Neutrophil (primary cell): ENCODE data around the gene MAU2.
A peak's percentile ranks its signal among the peaks of the same experiment; 100 is the strongest.

Experiments used
- H3K27ac ChIP-seq: fragments of 200-600 bp; sonication (generic); 2 replicates; pipeline ENCODE4 v1.5.1; 2016; ENCODE audit warnings: mild to moderate bottlenecking, moderate library complexity
- H3K27me3 ChIP-seq: fragments of 200-600 bp; sonication (generic); 2 replicates; pipeline ENCODE4 v1.6.0; 2016; ENCODE audit warnings: mild to moderate bottlenecking
- H3K36me3 ChIP-seq: fragments of 200-600 bp; sonication (generic); 2 replicates; pipeline ENCODE4 v1.5.1; 2017
- H3K4me1 ChIP-seq, 2 experiments: fragments of 200-600 bp in 1 of 2; sonication (generic) in 1 of 2; 1 replicate in 1 of 2; 2 replicates in 1 of 2; pipeline versions ENCODE4 v1.5.1 to v1.6.1; 2013 to 2016; ENCODE audit warnings: low read depth in 1 of 2, low read length in 1 of 2, mild to moderate bottlenecking in 1 of 2, moderate library complexity in 1 of 2; ENCODE audit not compliant: control insufficient read depth in 1 of 2, insufficient read depth in 1 of 2
- H3K4me3 ChIP-seq, 2 experiments: fragments of 200-600 bp in 1 of 2; sonication (generic) in 1 of 2; 1 replicate in 1 of 2; 2 replicates in 1 of 2; pipeline ENCODE4 v1.5.1; 2013 to 2016; ENCODE audit warnings: low read depth in 1 of 2, low read length in 1 of 2, mild to moderate bottlenecking in 1 of 2, moderate library complexity in 1 of 2
- H3K9me3 ChIP-seq: fragments of 200-600 bp; sonication (generic); 2 replicates; pipeline ENCODE4 v1.5.1; 2016
- TF ChIP-seq, protein P1 (sequence below): fragments of 200-600 bp; sonication (generic); IDR thresholded peaks from 2 replicates; pipeline ENCODE4 v1.5.1; 2016; ENCODE audit warnings: antibody characterized with exemption

Gene MAU2

DNA sequence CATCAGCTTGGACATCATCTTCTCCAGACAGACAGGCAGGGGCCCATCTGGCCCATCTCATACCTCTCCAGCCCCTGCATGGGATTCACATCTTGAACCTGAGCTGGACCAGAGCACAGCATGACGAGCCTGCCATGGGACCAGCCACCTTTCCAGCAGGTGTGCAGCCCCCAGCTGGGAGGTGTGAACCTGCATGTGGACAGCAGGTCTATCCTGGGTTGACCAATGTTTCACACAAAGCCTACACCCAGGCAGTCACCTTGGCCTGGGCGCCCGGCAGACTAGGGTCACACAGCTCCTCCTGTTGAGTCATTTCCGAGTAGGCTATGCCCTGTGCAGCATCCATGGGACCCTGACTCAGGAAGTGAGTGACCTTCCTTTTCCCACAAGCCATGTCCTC, 41.4 kb downstream of the MAU2 start:
- H3K36me3 ChIP-seq = peaks cover 21% of the 10 kb centered on the region

DNA sequence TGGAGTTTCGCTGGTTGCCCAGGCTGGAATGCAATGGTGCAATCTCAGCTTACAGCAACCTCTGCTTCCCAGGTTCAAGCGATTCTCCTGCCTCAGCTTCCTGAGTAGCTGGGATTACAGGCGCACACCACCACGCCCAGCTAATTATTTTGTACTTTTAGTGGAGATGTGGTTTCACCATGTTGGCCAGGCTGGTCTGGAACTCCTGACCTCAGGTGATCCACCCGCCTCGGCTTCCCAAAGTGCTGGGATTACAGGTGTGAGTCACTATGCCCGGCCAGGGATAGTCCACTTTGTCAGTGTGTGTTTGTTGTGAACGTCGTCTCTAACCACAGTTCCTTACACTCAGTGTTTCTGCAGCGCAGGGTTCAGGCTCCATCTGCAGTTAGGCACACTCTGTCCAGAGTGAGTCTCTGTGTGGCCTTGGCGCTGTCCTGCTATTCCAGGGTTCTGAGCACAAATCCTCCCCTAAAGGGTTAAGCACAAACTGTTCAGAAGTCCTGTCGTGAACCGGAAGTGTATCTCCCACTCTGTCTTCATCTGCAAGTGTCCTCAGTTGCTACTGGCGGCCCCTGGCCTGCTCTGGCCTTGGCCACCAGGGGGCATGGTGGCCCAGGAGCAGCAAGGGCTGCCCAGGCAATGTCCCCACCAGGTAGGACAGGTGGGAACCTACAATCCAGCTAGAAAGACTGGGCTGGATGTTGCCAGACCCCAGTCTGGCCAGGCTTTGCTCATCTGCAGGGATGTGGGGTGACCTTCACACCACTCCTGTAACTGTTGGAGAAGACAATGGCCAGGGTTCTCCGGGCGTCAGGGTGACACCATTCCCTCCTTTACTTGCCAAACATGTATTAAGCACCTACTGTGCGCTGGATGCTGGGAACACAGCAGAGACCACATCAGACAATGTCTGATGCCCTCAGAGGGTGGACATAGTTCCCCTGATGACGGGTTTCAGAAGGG, 46.1 kb downstream of the MAU2 start:
- H3K4me1 ChIP-seq = peaks cover 34 to 39% of the 10 kb centered on the region in 2 experiments
- no peaks in the 10 kb centered on the region for H3K9me3 ChIP-seq
- H3K4me3 ChIP-seq = no peak overlapping the region
- H3K36me3 ChIP-seq = no peaks in the 10 kb centered on the region
- H3K27me3 ChIP-seq = no peaks in the 10 kb centered on the region
- TF ChIP-seq, protein P1, sequence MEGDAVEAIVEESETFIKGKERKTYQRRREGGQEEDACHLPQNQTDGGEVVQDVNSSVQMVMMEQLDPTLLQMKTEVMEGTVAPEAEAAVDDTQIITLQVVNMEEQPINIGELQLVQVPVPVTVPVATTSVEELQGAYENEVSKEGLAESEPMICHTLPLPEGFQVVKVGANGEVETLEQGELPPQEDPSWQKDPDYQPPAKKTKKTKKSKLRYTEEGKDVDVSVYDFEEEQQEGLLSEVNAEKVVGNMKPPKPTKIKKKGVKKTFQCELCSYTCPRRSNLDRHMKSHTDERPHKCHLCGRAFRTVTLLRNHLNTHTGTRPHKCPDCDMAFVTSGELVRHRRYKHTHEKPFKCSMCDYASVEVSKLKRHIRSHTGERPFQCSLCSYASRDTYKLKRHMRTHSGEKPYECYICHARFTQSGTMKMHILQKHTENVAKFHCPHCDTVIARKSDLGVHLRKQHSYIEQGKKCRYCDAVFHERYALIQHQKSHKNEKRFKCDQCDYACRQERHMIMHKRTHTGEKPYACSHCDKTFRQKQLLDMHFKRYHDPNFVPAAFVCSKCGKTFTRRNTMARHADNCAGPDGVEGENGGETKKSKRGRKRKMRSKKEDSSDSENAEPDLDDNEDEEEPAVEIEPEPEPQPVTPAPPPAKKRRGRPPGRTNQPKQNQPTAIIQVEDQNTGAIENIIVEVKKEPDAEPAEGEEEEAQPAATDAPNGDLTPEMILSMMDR = peak; percentile 84
- no peak overlapping the region for H3K27ac ChIP-seq

More for the DNA sequence above, 41.4 kb downstream of the MAU2 start:
- Histone ChIP-seq H3K27me3 (no peaks in the 10 kb centered on the region), H3K9me3 (no peaks in the 10 kb centered on the region), H3K27ac (no peak overlapping the region), H3K4me1 (peaks cover 24 to 28% of the 10 kb centered on the region in 2 experiments), H3K4me3 (no peak overlapping the region)
- TF ChIP-seq, protein P1 = no peak

DNA sequence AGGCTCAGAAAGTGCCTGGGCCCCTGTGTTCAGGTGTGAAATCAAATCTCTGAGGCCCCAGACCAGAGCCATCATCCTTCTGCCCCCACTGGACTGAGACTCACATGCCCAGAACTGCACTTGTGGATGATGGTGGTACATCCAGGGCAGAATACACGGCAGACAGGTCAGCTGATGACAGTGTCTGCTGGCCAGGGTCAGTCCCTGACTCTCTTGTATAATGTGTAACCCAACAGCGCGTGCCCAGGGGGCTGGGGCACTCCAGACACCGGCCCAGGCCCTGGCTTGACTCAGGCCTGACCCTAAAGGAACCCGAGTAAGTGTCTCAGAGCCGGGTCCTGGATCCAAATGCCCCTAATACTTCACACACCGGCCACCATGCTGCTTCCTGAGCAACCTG, 47.5 kb downstream of the MAU2 start:
- no peaks in the 10 kb centered on the region for H3K27me3 ChIP-seq
- H3K4me3 ChIP-seq = no peak overlapping the region
- peaks cover 45 to 51% of the 10 kb centered on the region in 2 experiments for H3K4me1 ChIP-seq
- no peaks in the 10 kb centered on the region for H3K9me3 ChIP-seq
- no peaks in the 10 kb centered on the region for H3K36me3 ChIP-seq
- no peak overlapping the region for H3K27ac ChIP-seq
- TF ChIP-seq, protein P1 = no peak

DNA sequence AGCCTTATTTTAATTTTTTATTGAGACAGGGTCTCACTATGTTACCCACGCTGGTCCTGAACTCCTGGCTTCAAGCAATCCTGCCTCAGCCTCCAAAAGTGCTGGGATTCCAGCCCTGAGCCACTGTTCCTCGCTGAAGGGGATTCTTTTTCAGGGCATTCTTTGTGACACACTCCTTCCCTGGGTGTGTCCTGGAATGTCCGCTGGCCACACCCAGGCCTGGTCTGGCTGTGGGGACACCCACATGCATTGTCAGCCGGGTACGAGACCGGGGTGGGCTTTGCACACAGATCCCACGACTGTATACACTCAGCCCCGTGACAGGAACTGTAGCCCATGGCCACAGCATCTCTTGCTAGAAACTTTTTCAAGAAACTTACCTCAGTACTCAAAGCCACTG, 50.4 kb downstream of the MAU2 start:
- Histone ChIP-seq H3K9me3 (no peaks in the 10 kb centered on the region), H3K27me3 (no peaks in the 10 kb centered on the region), H3K27ac (no peak overlapping the region), H3K4me1 (peaks cover 53 to 66% of the 10 kb centered on the region in 2 experiments), H3K36me3 (no peaks in the 10 kb centered on the region), H3K4me3 (no peak overlapping the region)
- TF ChIP-seq, protein P1 = no peak

DNA sequence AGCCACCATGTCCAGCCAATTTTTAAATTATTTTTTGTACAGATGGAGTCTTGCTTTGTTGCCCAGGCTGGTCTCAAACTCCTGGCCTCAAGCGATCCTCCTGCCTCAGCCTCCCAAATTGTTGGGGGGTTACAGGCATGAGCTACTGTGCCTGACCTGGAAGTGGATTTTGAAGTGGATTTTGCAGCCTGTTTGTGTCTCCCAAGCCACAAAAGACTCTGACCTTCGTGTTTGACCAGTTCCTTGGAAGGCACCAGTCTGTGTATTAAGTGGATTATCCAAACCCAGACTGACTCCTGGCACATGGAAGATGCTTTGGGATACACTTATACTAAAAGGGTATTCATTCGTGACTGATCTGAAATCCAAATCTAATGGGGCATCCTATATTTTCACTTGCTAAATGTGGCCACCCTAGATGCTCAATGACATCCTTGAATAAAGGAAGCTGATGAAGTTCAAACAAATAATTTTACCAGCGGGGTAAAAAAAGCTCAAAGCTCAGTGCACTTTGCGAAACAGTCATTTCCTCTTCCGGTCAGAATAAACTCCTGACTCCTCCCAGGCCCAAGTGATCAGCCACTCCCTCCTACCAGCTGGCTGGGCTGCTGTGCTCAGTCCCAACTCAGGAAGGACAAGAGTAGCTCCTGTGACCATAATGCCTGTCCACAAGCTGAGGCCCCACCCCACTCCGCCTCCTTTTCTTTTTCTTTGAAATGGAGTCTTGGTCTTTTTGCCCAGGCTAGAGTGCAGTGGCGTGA, 52.2 kb downstream of the MAU2 start:
- Histone ChIP-seq H3K36me3 (no peaks in the 10 kb centered on the region), H3K4me1 (peaks cover 51 to 63% of the 10 kb centered on the region in 2 experiments), H3K9me3 (no peaks in the 10 kb centered on the region), H3K4me3 (peak overlapping the region; percentile 31 to 42), H3K27ac (peak overlapping the region; percentile 87), H3K27me3 (no peaks in the 10 kb centered on the region)
- TF ChIP-seq, protein P1 = no peak
